Sigmoid colon (tissue), 4 donors: Measurements from ENCODE around the gene GRM7.

ENCODE experiments used
- EP300 ChIP-seq, 4 donors: sonication (generic); formaldehyde crosslinking; IDR thresholded peaks; one replicate each; pipeline ENCODE4 v1.6.1; 2017; ENCODE audit warnings: antibody characterized with exemption in 4 of 4
- POLR2A ChIP-seq, 2 donors: fragments of 450-650 bp; IDR thresholded peaks; one replicate each; pipeline ENCODE4 v1.6.1; 2016; ENCODE audit warnings: antibody characterized with exemption in 2 of 2, mild to moderate bottlenecking in 2 of 2, moderate library complexity in 2 of 2
- POLR2AphosphoS5 ChIP-seq, 4 donors: sonication (generic); formaldehyde crosslinking; IDR thresholded peaks; one replicate each; pipeline ENCODE4 v1.6.1; 2017; ENCODE audit warnings: antibody characterized with exemption in 4 of 4
- TF ChIP-seq, protein P1 (sequence below), 4 experiments: fragments of 450-650 bp in 3 of 4; fragments of 200-600 bp in 1 of 4; IDR thresholded peaks; one replicate each; pipeline ENCODE4 v1.5.1; 2016 to 2019; ENCODE audit warnings: antibody characterized with exemption in 4 of 4, mild to moderate bottlenecking in 3 of 4, moderate library complexity in 2 of 4

DNA sequence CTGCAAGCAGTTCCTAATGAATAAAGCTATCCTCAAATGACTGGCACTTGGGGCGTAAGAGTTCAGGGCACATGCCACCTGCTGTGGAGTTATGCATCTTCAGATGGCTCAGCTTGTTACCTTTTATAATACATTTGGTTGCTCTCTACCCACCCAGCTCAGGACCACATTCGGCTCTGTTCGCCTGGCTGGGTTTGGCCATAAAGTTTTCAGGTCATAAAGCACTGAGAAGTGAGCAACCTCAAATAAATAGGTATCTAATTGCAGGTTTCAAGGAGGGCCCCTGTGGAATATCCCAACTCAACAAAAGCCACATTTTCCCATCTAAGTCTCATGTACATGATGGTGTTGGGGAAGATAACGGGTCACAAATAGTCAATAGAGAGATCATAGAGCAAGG lies 727.3 kb downstream of the GRM7 start:
- TF ChIP-seq, protein P1, sequence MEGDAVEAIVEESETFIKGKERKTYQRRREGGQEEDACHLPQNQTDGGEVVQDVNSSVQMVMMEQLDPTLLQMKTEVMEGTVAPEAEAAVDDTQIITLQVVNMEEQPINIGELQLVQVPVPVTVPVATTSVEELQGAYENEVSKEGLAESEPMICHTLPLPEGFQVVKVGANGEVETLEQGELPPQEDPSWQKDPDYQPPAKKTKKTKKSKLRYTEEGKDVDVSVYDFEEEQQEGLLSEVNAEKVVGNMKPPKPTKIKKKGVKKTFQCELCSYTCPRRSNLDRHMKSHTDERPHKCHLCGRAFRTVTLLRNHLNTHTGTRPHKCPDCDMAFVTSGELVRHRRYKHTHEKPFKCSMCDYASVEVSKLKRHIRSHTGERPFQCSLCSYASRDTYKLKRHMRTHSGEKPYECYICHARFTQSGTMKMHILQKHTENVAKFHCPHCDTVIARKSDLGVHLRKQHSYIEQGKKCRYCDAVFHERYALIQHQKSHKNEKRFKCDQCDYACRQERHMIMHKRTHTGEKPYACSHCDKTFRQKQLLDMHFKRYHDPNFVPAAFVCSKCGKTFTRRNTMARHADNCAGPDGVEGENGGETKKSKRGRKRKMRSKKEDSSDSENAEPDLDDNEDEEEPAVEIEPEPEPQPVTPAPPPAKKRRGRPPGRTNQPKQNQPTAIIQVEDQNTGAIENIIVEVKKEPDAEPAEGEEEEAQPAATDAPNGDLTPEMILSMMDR (IDR thresholded peaks at IDR 0.05): no peak
- TF ChIP-seq POLR2A (IDR thresholded peaks at IDR 0.05): no peak
- TF ChIP-seq POLR2AphosphoS5 (IDR thresholded peaks at IDR 0.05): no peak
- no peak for TF ChIP-seq EP300 (IDR thresholded peaks at IDR 0.05)
